ENCODE results near the gene USB1.

- TF ChIP-seq CTCF (IDR thresholded peaks at IDR 0.05) = no peak
- no peak for TF ChIP-seq POLR2A (IDR thresholded peaks at IDR 0.05)
Observed at GRCh38 chr16:58056580-58056979, 55.4 kb downstream of the USB1 start.

All from prostate gland (tissue), 2 donors.